ENCODE data around the gene SYK.

- TF ChIP-seq CTCF (IDR thresholded peaks at IDR 0.05) (no peak), POLR2A (IDR thresholded peaks at IDR 0.05) (no peak)
These were observed 65.5 kb downstream of the SYK start for GRCh38 chr9:90867101-90867500.
